GM23338 (cell line): ENCODE measurements around the gene WDR93. TPM values are rescaled to one million over a fixed set of nuclear protein-coding genes. Genes with fewer than 3 reads are reported as not detected.

Source experiments
- ATAC-seq: fragments of 200-7000 bp; cut with Tn5 transposase; 3 replicates; pipeline ENCODE4 v1.9.1; 2020
- DNase-seq: peaks from one replicate; pipeline ENCODE4 v3.0.0-alpha.2; 2015; ENCODE audit warnings: low spot score
- H2AFZ ChIP-seq: fragments of 200-600 bp; sonication (generic); 2 replicates; pipeline ENCODE4 v1.8.0; 2016; ENCODE audit warnings: antibody characterized with exemption, mild to moderate bottlenecking, moderate library complexity
- H3F3A ChIP-seq: fragments of 200-600 bp; sonication (generic); replicated peaks from 2 replicates; pipeline ENCODE4 v1.8.0; 2017; ENCODE audit warnings: antibody characterized with exemption, mixed run types, low read depth
- H3K27ac ChIP-seq: fragments of 200-600 bp; sonication (generic); 2 replicates; pipeline ENCODE4 v1.6.1; 2016; ENCODE audit warnings: low read depth
- H3K27me3 ChIP-seq: fragments of 200-600 bp; sonication (generic); 2 replicates; pipeline ENCODE4 v1.8.0; 2016; ENCODE audit warnings: mild to moderate bottlenecking, mixed run types, moderate library complexity; ENCODE audit not compliant: insufficient read depth
- H3K36me3 ChIP-seq: fragments of 200-600 bp; sonication (generic); 2 replicates; pipeline ENCODE4 v1.8.0; 2016; ENCODE audit warnings: mild to moderate bottlenecking; ENCODE audit not compliant: insufficient read depth
- H3K4me1 ChIP-seq: fragments of 200-600 bp; sonication (generic); 2 replicates; pipeline ENCODE4 v1.8.0; 2016; ENCODE audit warnings: mild to moderate bottlenecking, moderate library complexity; ENCODE audit not compliant: insufficient read depth
- H3K4me2 ChIP-seq: fragments of 200-600 bp; sonication (generic); 2 replicates; pipeline ENCODE4 v1.7.1; 2017; ENCODE audit warnings: mixed run types
- H3K4me3 ChIP-seq: fragments of 200-600 bp; sonication (generic); 2 replicates; pipeline ENCODE4 v1.6.1; 2016; ENCODE audit warnings: mixed run types
- H3K79me2 ChIP-seq: fragments of 200-600 bp; sonication (generic); replicated peaks from 2 replicates; pipeline ENCODE4 v1.8.0; 2017; ENCODE audit warnings: mild to moderate bottlenecking; ENCODE audit not compliant: insufficient read depth
- H3K9me2 ChIP-seq: fragments of 200-600 bp; sonication (generic); 2 replicates; pipeline ENCODE4 v1.8.0; 2017; ENCODE audit not compliant: insufficient read depth
- H4K20me1 ChIP-seq: fragments of 200-600 bp; sonication (generic); replicated peaks from 2 replicates; pipeline ENCODE4 v1.8.0; 2017; ENCODE audit warnings: mild to moderate bottlenecking; ENCODE audit not compliant: insufficient read depth
- H3K27ac Mint-ChIP-seq: 2 replicates; pipeline ENCODE4 v1.8.0; 2020; ENCODE audit warnings: inconsistent platforms, mild to moderate bottlenecking, moderate library complexity, mixed read lengths
- H3K27me3 Mint-ChIP-seq: 3 replicates; pipeline ENCODE4 v1.8.0; 2022; ENCODE audit warnings: low read depth, mild to moderate bottlenecking, moderate library complexity, mixed read lengths, inconsistent platforms; ENCODE audit not compliant: insufficient read depth, poor library complexity
- H3K36me3 Mint-ChIP-seq: 3 replicates; pipeline ENCODE4 v1.8.0; 2021; ENCODE audit warnings: low read depth, mild to moderate bottlenecking, inconsistent platforms, moderate library complexity, mixed read lengths
- H3K4me1 Mint-ChIP-seq: 3 replicates; pipeline ENCODE4 v1.8.0; 2020; ENCODE audit warnings: mild to moderate bottlenecking, inconsistent platforms, mixed read lengths
- H3K4me3 Mint-ChIP-seq: 3 replicates; pipeline ENCODE4 v1.8.0; 2021; ENCODE audit warnings: moderate library complexity, mild to moderate bottlenecking, inconsistent platforms, mixed read lengths
- H3K9me3 Mint-ChIP-seq: 3 replicates; pipeline ENCODE4 v1.8.0; 2020; ENCODE audit warnings: moderate library complexity, mild to moderate bottlenecking, inconsistent platforms, mixed read lengths
- CREB1 ChIP-seq: fragments of 250-450 bp; sonication (Bioruptor Pico); IDR thresholded peaks from 2 replicates; pipeline ENCODE4 v1.5.0; 2020; ENCODE audit warnings: low read depth, mild to moderate bottlenecking, moderate library complexity
- ETS1 ChIP-seq: IDR thresholded peaks from 2 replicates; pipeline ENCODE4 v1.6.1; 2016; ENCODE audit warnings: antibody characterized with exemption
- EZH2 ChIP-seq: fragments of 200-600 bp; sonication (generic); IDR thresholded peaks from one replicate; pipeline ENCODE4 v1.8.0; 2017; ENCODE audit warnings: antibody characterized with exemption, mild to moderate bottlenecking, low read depth; ENCODE audit not compliant: unreplicated experiment
- EZH2phosphoT487 ChIP-seq: fragments of 200-600 bp; sonication (generic); IDR thresholded peaks from one replicate; pipeline ENCODE4 v1.8.1; 2018; ENCODE audit warnings: antibody characterized with exemption; ENCODE audit not compliant: unreplicated experiment
- JUNB ChIP-seq: IDR thresholded peaks from one replicate; pipeline ENCODE4 v1.6.1; 2016; ENCODE audit warnings: antibody characterized with exemption; ENCODE audit not compliant: unreplicated experiment
- NANOG ChIP-seq: IDR thresholded peaks from 2 replicates; pipeline ENCODE4 v1.6.1; 2016; ENCODE audit warnings: antibody characterized with exemption, borderline replicate concordance
- POLR2AphosphoS5 ChIP-seq: IDR thresholded peaks from 2 replicates; pipeline ENCODE4 v1.6.1; 2016; ENCODE audit warnings: antibody characterized with exemption, low read depth
- STAT1 ChIP-seq: IDR thresholded peaks from one replicate; pipeline ENCODE4 v1.6.1; 2016; ENCODE audit warnings: antibody characterized with exemption; ENCODE audit not compliant: unreplicated experiment
- ZNF114 ChIP-seq: fragments of 250-450 bp; sonication (Bioruptor Pico); IDR thresholded peaks from 2 replicates; pipeline ENCODE4 v1.5.0; 2020; ENCODE audit warnings: mild to moderate bottlenecking, moderate library complexity
- ZNF331 ChIP-seq: fragments of 250-450 bp; sonication (Bioruptor Pico); IDR thresholded peaks from 2 replicates; pipeline ENCODE4 v1.5.0; 2020; ENCODE audit warnings: low read depth, mild to moderate bottlenecking, moderate library complexity
- ZNF462 ChIP-seq: fragments of 250-450 bp; sonication (Bioruptor Pico); IDR thresholded peaks from 2 replicates; pipeline ENCODE4 v1.5.0; 2020; ENCODE audit warnings: mild to moderate bottlenecking, moderate library complexity
- polyA plus RNA-seq: library from polyadenylated mRNA; unstranded; fragments of >200 nt; fragmentation: Nextera tagmentation; extraction: Ambion mirVana; gene quantifications from 2 replicates; pipeline ENCODE4 v1.2.1, GENCODE V29; 2016
- total RNA-seq: library from RNA; depleted of rRNA; stranded (reverse); fragments of >200 nt; shearing (Covaris generic); gene quantifications from 2 replicates; pipeline ENCODE4 v1.2.3, GENCODE V29; 2014
- TF ChIP-seq, protein P1 (sequence below): IDR thresholded peaks from one replicate; pipeline ENCODE4 v1.6.1; 2018; ENCODE audit warnings: antibody characterized with exemption; ENCODE audit not compliant: unreplicated experiment

Gene WDR93
- total and polyA plus RNA-seq, 2 experiments from 2014 or later = 0.14 TPM; not detected in 1

DNA sequence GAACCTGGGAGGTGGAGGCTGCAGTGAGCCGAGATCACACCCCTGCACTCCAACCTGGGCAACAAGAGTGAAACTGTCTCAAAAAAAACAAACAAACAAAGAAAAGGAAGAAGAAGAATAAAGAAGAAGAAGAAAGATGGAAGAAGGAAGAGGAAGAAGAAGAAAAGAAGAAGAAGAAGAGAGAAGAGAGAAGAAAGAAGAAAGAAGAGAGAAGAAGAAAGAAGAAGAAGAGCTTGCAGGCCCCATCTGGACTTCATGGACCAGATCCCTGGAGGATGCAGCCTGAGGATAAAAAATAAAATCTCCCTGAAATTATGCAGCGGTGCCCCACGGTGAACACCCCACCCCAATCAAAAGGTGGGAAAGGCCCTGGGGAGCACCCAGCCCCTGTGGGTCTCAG is 69.2 kb downstream of the WDR93 start:
- Histone ChIP-seq H3K27ac (no peak overlapping the region), H3K4me1 (peaks cover 7% of the 10 kb centered on the region; the same call in 1 of the 2 replicates), H3K36me3 (no peaks in the 10 kb centered on the region), H3K4me2 (peak overlapping the region; percentile 71), H3K4me3 (peak overlapping the region; percentile 40; the same call in 1 of the 2 replicates), H3K27me3 (0 out of 2 replicates have a peak, but pooled peaks cover 3% of the 10 kb centered on the region), H3F3A (no peaks in the 10 kb centered on the region), H3K9me2 (no peaks in the 10 kb centered on the region), H2AFZ (peak overlapping the region; percentile 92), H4K20me1 (no peaks in the 10 kb centered on the region), H3K79me2 (no peaks in the 10 kb centered on the region)
- DNase-seq (no peak), ATAC-seq (no peak)
- Mint-ChIP-seq H3K4me3 (no peak overlapping the region), H3K4me1 (peaks cover 13% of the 10 kb centered on the region), H3K36me3 (no peaks in the 10 kb centered on the region), H3K9me3 (no peaks in the 10 kb centered on the region), H3K27ac (no peak overlapping the region), H3K27me3 (peaks cover 13% of the 10 kb centered on the region)
- no peak for TF ChIP-seq POLR2AphosphoS5
- no peak for TF ChIP-seq ETS1
- TF ChIP-seq EZH2 = no peak
- no peak for TF ChIP-seq CREB1 (CRISPR knock-in tag)
- no peak for TF ChIP-seq ZNF114 (CRISPR knock-in tag)
- TF ChIP-seq, protein P1, sequence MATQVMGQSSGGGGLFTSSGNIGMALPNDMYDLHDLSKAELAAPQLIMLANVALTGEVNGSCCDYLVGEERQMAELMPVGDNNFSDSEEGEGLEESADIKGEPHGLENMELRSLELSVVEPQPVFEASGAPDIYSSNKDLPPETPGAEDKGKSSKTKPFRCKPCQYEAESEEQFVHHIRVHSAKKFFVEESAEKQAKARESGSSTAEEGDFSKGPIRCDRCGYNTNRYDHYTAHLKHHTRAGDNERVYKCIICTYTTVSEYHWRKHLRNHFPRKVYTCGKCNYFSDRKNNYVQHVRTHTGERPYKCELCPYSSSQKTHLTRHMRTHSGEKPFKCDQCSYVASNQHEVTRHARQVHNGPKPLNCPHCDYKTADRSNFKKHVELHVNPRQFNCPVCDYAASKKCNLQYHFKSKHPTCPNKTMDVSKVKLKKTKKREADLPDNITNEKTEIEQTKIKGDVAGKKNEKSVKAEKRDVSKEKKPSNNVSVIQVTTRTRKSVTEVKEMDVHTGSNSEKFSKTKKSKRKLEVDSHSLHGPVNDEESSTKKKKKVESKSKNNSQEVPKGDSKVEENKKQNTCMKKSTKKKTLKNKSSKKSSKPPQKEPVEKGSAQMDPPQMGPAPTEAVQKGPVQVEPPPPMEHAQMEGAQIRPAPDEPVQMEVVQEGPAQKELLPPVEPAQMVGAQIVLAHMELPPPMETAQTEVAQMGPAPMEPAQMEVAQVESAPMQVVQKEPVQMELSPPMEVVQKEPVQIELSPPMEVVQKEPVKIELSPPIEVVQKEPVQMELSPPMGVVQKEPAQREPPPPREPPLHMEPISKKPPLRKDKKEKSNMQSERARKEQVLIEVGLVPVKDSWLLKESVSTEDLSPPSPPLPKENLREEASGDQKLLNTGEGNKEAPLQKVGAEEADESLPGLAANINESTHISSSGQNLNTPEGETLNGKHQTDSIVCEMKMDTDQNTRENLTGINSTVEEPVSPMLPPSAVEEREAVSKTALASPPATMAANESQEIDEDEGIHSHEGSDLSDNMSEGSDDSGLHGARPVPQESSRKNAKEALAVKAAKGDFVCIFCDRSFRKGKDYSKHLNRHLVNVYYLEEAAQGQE = no peak
- TF ChIP-seq STAT1 = no peak
- no peak for TF ChIP-seq NANOG
- TF ChIP-seq ZNF331 (CRISPR knock-in tag) = no peak
- TF ChIP-seq ZNF462 = no peak
- TF ChIP-seq JUNB = no peak
- no peak for TF ChIP-seq EZH2phosphoT487
